ENCODE measurements around the gene CLDN6.
A peak's percentile ranks its signal among the peaks of the same experiment; 100 is the strongest.

The CLDN6 gene

DNA sequence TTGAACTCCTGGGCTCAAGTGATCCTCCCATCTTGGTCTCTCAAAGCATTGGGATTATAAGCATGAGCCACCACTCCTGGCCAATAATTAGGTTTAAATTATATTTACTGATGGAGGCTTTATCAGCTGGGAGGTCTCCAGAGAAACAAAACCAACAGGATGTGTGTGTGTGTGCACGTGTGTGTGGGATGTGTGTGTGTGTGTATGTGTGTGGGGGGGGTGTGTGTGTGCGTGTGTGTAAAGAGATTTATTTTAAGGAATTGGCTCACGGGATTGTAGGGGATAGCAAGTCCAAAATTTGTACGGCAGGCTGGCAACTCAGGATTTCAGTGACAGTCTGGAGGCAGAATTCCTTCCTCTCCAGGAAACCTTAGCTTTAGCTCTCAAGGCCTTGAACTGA lies 33.0 kb upstream of the CLDN6 start:
- TF ChIP-seq, protein P1, sequence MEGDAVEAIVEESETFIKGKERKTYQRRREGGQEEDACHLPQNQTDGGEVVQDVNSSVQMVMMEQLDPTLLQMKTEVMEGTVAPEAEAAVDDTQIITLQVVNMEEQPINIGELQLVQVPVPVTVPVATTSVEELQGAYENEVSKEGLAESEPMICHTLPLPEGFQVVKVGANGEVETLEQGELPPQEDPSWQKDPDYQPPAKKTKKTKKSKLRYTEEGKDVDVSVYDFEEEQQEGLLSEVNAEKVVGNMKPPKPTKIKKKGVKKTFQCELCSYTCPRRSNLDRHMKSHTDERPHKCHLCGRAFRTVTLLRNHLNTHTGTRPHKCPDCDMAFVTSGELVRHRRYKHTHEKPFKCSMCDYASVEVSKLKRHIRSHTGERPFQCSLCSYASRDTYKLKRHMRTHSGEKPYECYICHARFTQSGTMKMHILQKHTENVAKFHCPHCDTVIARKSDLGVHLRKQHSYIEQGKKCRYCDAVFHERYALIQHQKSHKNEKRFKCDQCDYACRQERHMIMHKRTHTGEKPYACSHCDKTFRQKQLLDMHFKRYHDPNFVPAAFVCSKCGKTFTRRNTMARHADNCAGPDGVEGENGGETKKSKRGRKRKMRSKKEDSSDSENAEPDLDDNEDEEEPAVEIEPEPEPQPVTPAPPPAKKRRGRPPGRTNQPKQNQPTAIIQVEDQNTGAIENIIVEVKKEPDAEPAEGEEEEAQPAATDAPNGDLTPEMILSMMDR (IDR thresholded peaks at IDR 0.05; ENCODE audit: control extremely low read depth, extremely low read depth, low read depth, missing control alignments): no peak
- CTCF ChIA-PET: interaction anchor here (1.2 to 5.4 kb wide), 4 partner anchors 7 to 78 kb away, joined by 4 to 48 read pairs (median 16); no protein-coding TSS in a partner anchor
- POLR2A ChIA-PET: interaction anchor here (1.2 kb wide), 1 partner anchor 24 kb away, joined by 3 read pairs; no protein-coding TSS in a partner anchor
- DNase-seq (ENCODE audit: extremely low spot score): no peak

DNA sequence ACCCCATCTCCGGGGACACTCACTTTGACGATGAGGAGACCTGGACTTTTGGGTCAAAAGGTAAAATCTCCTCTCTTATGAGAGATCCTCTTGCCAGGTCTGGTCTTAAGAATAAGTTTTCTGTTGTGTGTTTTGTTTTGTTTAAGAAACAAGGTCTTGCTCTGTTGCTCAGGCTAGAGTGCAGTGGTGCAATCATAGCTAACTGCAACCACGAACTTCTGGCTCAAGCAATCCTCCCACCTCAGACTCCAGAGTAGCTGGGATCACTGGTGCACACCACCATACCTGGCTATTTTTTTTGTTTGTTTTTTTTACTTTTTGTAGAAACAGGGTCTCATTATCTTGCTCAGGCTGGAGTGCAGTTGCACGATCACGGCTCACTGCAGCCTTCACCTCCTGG lies 32.5 kb upstream of the CLDN6 start:
- ChIA-PET CTCF (interaction anchor here (0.9 to 5.4 kb wide), 4 partner anchors 8 to 23 kb away, joined by 3 to 48 read pairs (median 16); no protein-coding TSS in a partner anchor), POLR2A (no interaction called here)
- no peak for DNase-seq (ENCODE audit: extremely low spot score)
- TF ChIP-seq, protein P1 (IDR thresholded peaks at IDR 0.05; ENCODE audit: control extremely low read depth, extremely low read depth, low read depth, missing control alignments): no peak

DNA sequence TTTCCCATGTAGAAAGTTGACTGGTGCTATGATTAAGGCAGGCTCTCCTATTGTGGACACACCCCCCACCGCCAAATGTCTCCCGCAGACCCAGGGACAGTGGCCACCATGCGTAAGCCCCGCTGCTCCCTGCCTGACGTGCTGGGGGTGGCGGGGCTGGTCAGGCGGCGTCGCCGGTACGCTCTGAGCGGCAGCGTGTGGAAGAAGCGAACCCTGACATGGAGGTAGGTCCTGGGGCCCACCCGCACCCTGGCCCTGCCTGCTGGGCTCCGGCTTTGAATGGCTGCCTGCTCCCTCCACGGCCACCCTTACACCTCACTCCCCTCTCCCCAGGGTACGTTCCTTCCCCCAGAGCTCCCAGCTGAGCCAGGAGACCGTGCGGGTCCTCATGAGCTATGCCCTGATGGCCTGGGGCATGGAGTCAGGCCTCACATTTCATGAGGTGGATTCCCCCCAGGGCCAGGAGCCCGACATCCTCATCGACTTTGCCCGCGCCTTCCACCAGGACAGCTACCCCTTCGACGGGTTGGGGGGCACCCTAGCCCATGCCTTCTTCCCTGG lies 32.0 kb upstream of the CLDN6 start:
- TF ChIP-seq, protein P1 (IDR thresholded peaks at IDR 0.05; ENCODE audit: control extremely low read depth, extremely low read depth, low read depth, missing control alignments): no peak
- POLR2A ChIA-PET: no interaction called here
- CTCF ChIA-PET: interaction anchor here (0.9 to 5.4 kb wide), 5 partner anchors 8 to 22 kb away, joined by 3 to 48 read pairs (median 7); no protein-coding TSS in a partner anchor
- DNase-seq (ENCODE audit: extremely low spot score): no peak

DNA sequence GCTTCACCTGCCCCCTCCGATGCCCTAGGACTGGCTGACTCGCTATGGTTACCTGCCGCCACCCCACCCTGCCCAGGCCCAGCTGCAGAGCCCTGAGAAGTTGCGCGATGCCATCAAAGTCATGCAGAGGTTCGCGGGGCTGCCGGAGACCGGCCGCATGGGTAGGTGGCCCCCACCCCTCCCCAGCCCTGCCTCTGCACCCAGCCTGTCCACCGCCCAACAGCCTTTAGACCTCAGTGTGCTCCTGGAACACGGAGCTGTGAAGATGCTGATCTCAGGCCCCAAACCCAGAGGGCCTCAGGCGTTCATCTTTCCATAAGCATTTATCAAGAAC lies 29.4 kb upstream of the CLDN6 start:
- POLR2A ChIA-PET: no interaction called here
- DNase-seq (ENCODE audit: extremely low spot score): peak; percentile 18
- CTCF ChIA-PET: interaction anchor here (1.0 to 5.4 kb wide), 8 partner anchors 11 to 179 kb away, joined by 3 to 48 read pairs (median 9); no protein-coding TSS in a partner anchor
- TF ChIP-seq, protein P1 (IDR thresholded peaks at IDR 0.05; ENCODE audit: control extremely low read depth, extremely low read depth, low read depth, missing control alignments): no peak

DNA sequence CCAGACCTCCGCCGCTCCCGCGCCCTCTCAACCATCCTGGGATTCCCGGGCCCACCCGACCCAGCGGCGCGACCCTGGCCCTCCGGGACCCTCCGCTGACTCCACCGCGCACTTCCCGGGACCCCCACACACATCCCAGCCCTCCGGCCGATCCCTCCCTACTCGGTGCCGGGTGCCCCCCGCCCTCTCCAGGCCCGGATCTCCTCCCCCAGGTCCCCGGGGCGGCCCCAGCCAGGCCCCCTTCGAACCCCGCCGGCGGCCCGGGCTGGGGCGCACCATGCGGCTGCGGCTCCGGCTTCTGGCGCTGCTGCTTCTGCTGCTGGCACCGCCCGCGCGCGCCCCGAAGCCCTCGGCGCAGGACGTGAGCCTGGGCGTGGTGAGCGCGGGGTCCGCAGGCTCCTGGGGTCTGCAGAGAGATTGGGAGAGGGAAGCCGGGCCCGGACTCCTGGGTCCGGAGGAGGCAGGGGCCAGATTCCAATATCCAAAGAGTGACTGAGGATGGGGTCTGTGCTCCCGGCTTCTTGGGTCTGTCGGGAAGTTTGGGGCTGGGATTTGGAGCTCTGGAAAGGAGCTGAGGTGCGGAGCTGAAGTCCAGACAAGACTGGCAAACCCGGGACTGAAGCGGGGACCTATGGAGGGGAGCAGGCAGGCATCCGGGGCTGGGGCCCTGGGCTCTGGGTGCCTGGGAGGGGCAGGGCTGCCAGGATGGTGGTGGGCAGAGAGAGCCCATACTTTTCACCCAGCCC lies 28.8 kb upstream of the CLDN6 start:
- peak; percentile 45 for DNase-seq (ENCODE audit: extremely low spot score)
- ChIA-PET POLR2A (no interaction called here), CTCF (interaction anchor here (1.6 to 5.4 kb wide), 6 partner anchors 12 to 103 kb away, joined by 4 to 48 read pairs (median 11); no protein-coding TSS in a partner anchor)
- TF ChIP-seq, protein P1 (IDR thresholded peaks at IDR 0.05; ENCODE audit: control extremely low read depth, extremely low read depth, low read depth, missing control alignments): no peak

DNA sequence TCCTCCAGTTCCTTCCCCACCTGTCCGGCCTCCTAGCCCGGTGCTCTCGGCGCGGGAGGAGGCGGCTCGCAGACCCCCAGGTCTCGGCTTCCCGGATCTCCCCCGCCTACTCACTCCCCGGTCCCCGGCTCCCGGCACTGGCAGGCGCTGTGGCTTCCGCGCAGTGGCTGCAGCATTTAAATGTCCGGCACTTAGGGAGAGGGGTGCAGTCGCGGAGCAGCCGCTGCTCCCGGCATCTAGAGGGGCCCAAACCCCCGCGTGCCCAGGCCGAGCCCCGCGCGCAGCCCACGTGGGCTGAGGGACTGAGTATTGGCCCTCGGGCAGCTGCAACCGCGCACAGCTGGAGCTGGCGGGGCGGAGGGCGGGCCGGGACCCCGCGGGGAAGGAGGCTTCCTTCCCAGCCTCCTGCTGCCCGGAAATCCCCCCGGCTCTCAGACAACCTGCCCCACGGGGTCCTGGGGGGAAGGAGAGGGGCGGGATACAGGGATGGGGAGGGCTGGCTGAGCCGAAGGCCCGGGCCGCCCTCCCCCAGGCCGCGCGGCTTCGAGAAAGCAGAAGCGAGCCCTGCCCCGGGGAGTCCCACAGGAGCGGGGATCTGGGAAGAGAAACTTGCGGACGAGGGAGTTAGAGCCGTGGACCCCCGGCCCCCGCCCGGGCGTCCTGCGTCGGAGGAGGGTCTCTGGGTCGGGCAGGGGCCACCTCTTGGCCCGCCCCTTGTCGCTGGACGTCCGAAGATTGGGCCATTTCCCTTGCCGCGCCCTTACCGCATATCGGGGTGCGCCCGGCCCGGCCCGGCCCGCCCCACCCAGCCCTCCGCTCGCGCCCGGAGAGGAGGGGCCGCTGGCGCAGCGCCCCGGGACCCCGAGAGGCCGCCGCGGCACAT lies 28.0 kb upstream of the CLDN6 start, which contains the start of gene MMP25:
MMP25 (plus strand) TSS at position 804 of the 883 bp plus-strand sequence. CDS start 357 bp downstream, outside the sequence.
- ChIA-PET CTCF (interaction anchor here (0.6 to 8.9 kb wide), 3 partner anchors 13 to 14 kb away, joined by 3 to 140 read pairs (median 3); no protein-coding TSS in a partner anchor), POLR2A (no interaction called here)
- TF ChIP-seq, protein P1 (IDR thresholded peaks at IDR 0.05; ENCODE audit: control extremely low read depth, extremely low read depth, low read depth, missing control alignments): no peak
- peak; percentile 74 for DNase-seq (ENCODE audit: extremely low spot score)

All from GM10248 (cell line).